Measurements from ENCODE around the gene CRYBB1.

CRYBB1 gene

GRCh38 chr22:26632422-26633155, 14.8 kb upstream of the CRYBB1 start:
- no peaks in the 10 kb centered on the region for H3K9me3 ChIP-seq (replicated peaks; ENCODE audit: low read length)
- no peaks in the 10 kb centered on the region for H3K4me1 ChIP-seq (ENCODE audit: control insufficient read depth, insufficient read depth, low read length)
- H3K27me3 ChIP-seq (ENCODE audit: control insufficient read depth, insufficient read depth, low read length) = peaks cover 17% of the 10 kb centered on the region
- H3K4me2 ChIP-seq (ENCODE audit: low read length) = no peak overlapping the region
- no peak overlapping the region for H3K9ac ChIP-seq (ENCODE audit: low read depth, low read length)
- no peaks in the 10 kb centered on the region for H3K36me3 ChIP-seq (ENCODE audit: insufficient read depth, low read length)
- no peak overlapping the region for H3K4me3 ChIP-seq (ENCODE audit: low read length)

- Histone ChIP-seq H3K4me1 (ENCODE audit: control insufficient read depth, insufficient read depth, low read length) (no peaks in the 10 kb centered on the region), H3K36me3 (ENCODE audit: insufficient read depth, low read length) (no peaks in the 10 kb centered on the region), H3K27me3 (ENCODE audit: control insufficient read depth, insufficient read depth, low read length) (peaks cover 18% of the 10 kb centered on the region), H3K9ac (ENCODE audit: low read depth, low read length) (no peak overlapping the region), H3K9me3 (replicated peaks; ENCODE audit: low read length) (no peaks in the 10 kb centered on the region), H3K4me2 (ENCODE audit: low read length) (no peak overlapping the region), H3K4me3 (ENCODE audit: low read length) (no peak overlapping the region)
Observed at GRCh38 chr22:26631282-26631681, 13.5 kb upstream of the CRYBB1 start.

DNA sequence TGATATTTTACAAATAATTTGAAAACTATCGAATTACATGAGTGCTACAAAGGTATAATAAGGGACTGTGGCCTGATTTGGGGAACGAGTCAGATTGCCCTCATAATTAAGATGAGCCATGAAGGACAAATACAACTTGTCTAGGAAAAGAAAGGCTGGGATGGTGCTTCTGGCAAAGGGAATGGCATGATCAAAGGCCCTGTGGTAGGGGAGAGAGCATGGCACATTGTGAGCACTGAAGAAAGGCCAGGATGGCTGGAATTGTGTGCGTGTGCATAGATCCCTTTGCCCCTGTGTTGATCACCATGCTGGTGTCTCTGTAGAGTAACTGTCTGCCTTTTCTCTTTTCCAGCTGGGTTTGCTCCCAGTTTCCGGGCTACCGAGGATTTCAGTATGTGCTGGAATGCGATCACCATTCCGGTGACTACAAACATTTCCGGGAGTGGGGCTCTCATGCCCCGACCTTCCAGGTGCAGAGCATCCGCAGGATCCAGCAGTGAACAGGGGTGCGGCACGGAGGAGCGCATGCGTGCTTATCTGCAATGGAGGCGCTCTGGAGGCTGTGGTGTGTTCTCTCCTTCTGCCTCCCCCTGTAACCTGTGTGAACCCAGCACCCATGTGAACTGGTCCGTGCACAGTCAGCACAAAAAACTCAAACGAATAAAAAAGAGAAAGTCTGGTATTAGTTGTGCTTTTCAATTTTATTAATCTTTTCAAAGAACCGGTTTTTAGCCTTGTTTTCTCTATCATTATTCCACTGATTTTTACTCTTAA, 12.3 kb upstream of the CRYBB1 start:
- Histone ChIP-seq H3K4me3 (ENCODE audit: low read length) (no peak overlapping the region), H3K36me3 (ENCODE audit: insufficient read depth, low read length) (no peaks in the 10 kb centered on the region), H3K4me2 (ENCODE audit: low read length) (no peak overlapping the region), H3K9me3 (replicated peaks; ENCODE audit: low read length) (no peaks in the 10 kb centered on the region), H3K9ac (ENCODE audit: low read depth, low read length) (no peak overlapping the region), H3K4me1 (ENCODE audit: control insufficient read depth, insufficient read depth, low read length) (no peaks in the 10 kb centered on the region), H3K27me3 (ENCODE audit: control insufficient read depth, insufficient read depth, low read length) (peaks cover 18% of the 10 kb centered on the region)

- Histone ChIP-seq H3K4me3 (ENCODE audit: low read length) (no peak overlapping the region), H3K4me1 (ENCODE audit: control insufficient read depth, insufficient read depth, low read length) (no peaks in the 10 kb centered on the region), H3K9me3 (replicated peaks; ENCODE audit: low read length) (no peaks in the 10 kb centered on the region), H3K4me2 (ENCODE audit: low read length) (no peak overlapping the region), H3K36me3 (ENCODE audit: insufficient read depth, low read length) (no peaks in the 10 kb centered on the region), H3K27me3 (ENCODE audit: control insufficient read depth, insufficient read depth, low read length) (peaks cover 49% of the 10 kb centered on the region), H3K9ac (ENCODE audit: low read depth, low read length) (no peak overlapping the region)
Observed at GRCh38 chr22:26624803-26625202, 7.0 kb upstream of the CRYBB1 start.

DNA sequence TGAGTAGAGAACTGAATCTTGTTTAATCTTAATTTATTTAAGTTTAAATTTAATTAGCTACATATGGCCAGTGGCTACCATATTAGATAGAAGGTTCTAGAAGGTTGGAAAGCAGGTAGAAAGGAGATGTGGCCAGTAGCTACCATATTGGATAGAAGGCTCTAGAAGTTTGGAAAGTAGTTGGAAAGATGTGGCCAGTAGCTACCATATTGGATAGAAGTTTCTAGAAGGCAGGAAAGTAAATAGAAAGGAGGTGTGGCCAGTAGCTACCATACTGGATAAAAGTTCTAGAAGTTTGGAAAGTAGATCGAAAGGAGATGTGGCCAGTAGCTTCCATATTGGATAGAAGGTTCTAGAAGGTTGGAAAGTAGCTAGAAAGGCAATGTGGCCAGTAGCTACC, 6.2 kb upstream of the CRYBB1 start:
- Histone ChIP-seq H3K4me3 (ENCODE audit: low read length) (no peak overlapping the region), H3K9me3 (replicated peaks; ENCODE audit: low read length) (no peaks in the 10 kb centered on the region), H3K4me2 (ENCODE audit: low read length) (no peak overlapping the region), H3K27me3 (ENCODE audit: control insufficient read depth, insufficient read depth, low read length) (peaks cover 49% of the 10 kb centered on the region), H3K9ac (ENCODE audit: low read depth, low read length) (no peak overlapping the region), H3K4me1 (ENCODE audit: control insufficient read depth, insufficient read depth, low read length) (no peaks in the 10 kb centered on the region), H3K36me3 (ENCODE audit: insufficient read depth, low read length) (no peaks in the 10 kb centered on the region)

- Histone ChIP-seq H3K4me1 (ENCODE audit: control insufficient read depth, insufficient read depth, low read length) (no peaks in the 10 kb centered on the region), H3K9ac (ENCODE audit: low read depth, low read length) (no peak within 1 kb of the TSS), H3K9me3 (replicated peaks; ENCODE audit: low read length) (no peaks in the 10 kb centered on the region), H3K27me3 (ENCODE audit: control insufficient read depth, insufficient read depth, low read length) (peaks cover 42% of the 10 kb centered on the region), H3K4me2 (ENCODE audit: low read length) (no peak within 1 kb of the TSS), H3K36me3 (ENCODE audit: insufficient read depth, low read length) (no peaks in the 10 kb centered on the region), H3K4me3 (ENCODE audit: low read length) (no peak within 1 kb of the TSS)
Observed at GRCh38 chr22:26621663-26622062, 3.8 kb upstream of the CRYBB1 start, which contains the start of gene CRYBA4. CRYBA4 (plus strand) TSS chr22:26621963; CDS start chr22:26622597, 634 bp downstream.

- no peak overlapping the region for H3K4me3 ChIP-seq (ENCODE audit: low read length)
- H3K4me1 ChIP-seq (ENCODE audit: control insufficient read depth, insufficient read depth, low read length) = no peaks in the 10 kb centered on the region
- H3K9me3 ChIP-seq (replicated peaks; ENCODE audit: low read length) = no peaks in the 10 kb centered on the region
- H3K27me3 ChIP-seq (ENCODE audit: control insufficient read depth, insufficient read depth, low read length) = peaks cover 42% of the 10 kb centered on the region
- no peak overlapping the region for H3K4me2 ChIP-seq (ENCODE audit: low read length)
- no peak overlapping the region for H3K9ac ChIP-seq (ENCODE audit: low read depth, low read length)
- no peaks in the 10 kb centered on the region for H3K36me3 ChIP-seq (ENCODE audit: insufficient read depth, low read length)
Observed at GRCh38 chr22:26620197-26620596, 2.4 kb upstream of the CRYBB1 start.

DNA sequence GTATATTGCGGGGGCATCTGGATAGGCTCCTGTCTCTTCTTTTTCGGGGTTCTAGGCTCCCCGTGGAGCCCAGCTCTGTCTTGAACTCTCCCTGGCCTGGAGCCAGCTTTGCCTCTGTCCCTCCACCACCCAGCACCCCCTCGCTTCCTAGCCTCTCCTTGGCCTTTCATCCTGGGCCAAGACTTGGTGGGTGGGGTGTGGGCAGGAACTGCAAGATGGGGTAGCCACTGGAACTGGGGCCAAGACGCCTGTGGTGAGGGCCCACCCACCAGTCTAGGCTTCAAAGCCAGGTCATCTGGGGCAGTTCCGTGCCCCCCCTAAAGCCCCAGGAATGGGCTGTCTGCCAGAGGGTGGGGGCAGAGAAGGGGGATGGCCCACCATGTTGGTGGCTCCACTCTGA, 1.7 kb upstream of the CRYBB1 start:
- peaks cover 41% of the 10 kb centered on the region for H3K27me3 ChIP-seq (ENCODE audit: control insufficient read depth, insufficient read depth, low read length)
- no peaks in the 10 kb centered on the region for H3K9me3 ChIP-seq (replicated peaks; ENCODE audit: low read length)
- H3K36me3 ChIP-seq (ENCODE audit: insufficient read depth, low read length) = no peaks in the 10 kb centered on the region
- no peak overlapping the region for H3K4me2 ChIP-seq (ENCODE audit: low read length)
- no peak overlapping the region for H3K4me3 ChIP-seq (ENCODE audit: low read length)
- no peak overlapping the region for H3K9ac ChIP-seq (ENCODE audit: low read depth, low read length)
- no peaks in the 10 kb centered on the region for H3K4me1 ChIP-seq (ENCODE audit: control insufficient read depth, insufficient read depth, low read length)

- no peaks in the 10 kb centered on the region for H3K4me1 ChIP-seq (ENCODE audit: control insufficient read depth, insufficient read depth, low read length)
- no peaks in the 10 kb centered on the region for H3K36me3 ChIP-seq (ENCODE audit: insufficient read depth, low read length)
- peaks cover 34% of the 10 kb centered on the region for H3K27me3 ChIP-seq (ENCODE audit: control insufficient read depth, insufficient read depth, low read length)
- H3K9me3 ChIP-seq (replicated peaks; ENCODE audit: low read length) = no peaks in the 10 kb centered on the region
- no peak overlapping the region for H3K4me2 ChIP-seq (ENCODE audit: low read length)
- no peak overlapping the region for H3K4me3 ChIP-seq (ENCODE audit: low read length)
- H3K9ac ChIP-seq (ENCODE audit: low read depth, low read length) = no peak overlapping the region
Observed at GRCh38 chr22:26618455-26618854, 628 bp upstream of the CRYBB1 start.

DNA sequence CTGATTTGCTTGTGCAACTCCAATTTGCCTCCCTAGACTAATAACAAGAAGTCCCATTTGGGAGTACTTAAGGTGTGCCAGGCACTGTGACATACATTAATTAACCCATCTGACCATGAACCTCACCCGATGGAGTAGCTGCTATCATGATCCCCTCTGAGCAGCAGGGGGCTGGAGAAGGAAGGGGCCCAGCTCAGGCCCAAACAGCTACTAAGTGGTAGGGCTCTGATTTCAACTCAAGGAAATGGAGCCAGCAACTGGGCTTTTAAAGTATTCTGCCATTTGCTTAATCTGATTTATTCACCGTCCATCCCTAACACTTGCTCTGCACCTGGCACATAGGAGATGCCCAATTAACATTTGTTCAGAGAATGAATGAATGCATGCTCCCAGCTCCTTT, 1.2 kb downstream of the CRYBB1 start:
- Histone ChIP-seq H3K4me2 (ENCODE audit: low read length) (no peak overlapping the region), H3K9me3 (replicated peaks; ENCODE audit: low read length) (no peaks in the 10 kb centered on the region), H3K36me3 (ENCODE audit: insufficient read depth, low read length) (no peaks in the 10 kb centered on the region), H3K4me3 (ENCODE audit: low read length) (no peak overlapping the region), H3K4me1 (ENCODE audit: control insufficient read depth, insufficient read depth, low read length) (peaks cover 4% of the 10 kb centered on the region), H3K27me3 (ENCODE audit: control insufficient read depth, insufficient read depth, low read length) (peaks cover 34% of the 10 kb centered on the region), H3K9ac (ENCODE audit: low read depth, low read length) (no peak overlapping the region)

GRCh38 chr22:26615830-26616435, 1.9 kb downstream of the CRYBB1 start:
- no peak overlapping the region for H3K4me2 ChIP-seq (ENCODE audit: low read length)

More at GRCh38 chr22:26615830-26616435, 1.9 kb downstream of the CRYBB1 start:
- Histone ChIP-seq H3K4me3 (ENCODE audit: low read length) (no peak overlapping the region), H3K36me3 (ENCODE audit: insufficient read depth, low read length) (no peaks in the 10 kb centered on the region), H3K4me1 (ENCODE audit: control insufficient read depth, insufficient read depth, low read length) (peaks cover 7% of the 10 kb centered on the region), H3K9ac (ENCODE audit: low read depth, low read length) (no peak overlapping the region), H3K9me3 (replicated peaks; ENCODE audit: low read length) (no peaks in the 10 kb centered on the region), H3K27me3 (ENCODE audit: control insufficient read depth, insufficient read depth, low read length) (peaks cover 27% of the 10 kb centered on the region)

Data from skeletal muscle satellite cell (primary cell).